Left ventricle myocardium superior (tissue), 1 donor: ENCODE data around the gene EPB41L3. TPM values are rescaled to one million over a fixed set of nuclear protein-coding genes. Genes with fewer than 3 reads are reported as not detected.
"Not testable (repeated sequence)": the region's sequence is repeated elsewhere in the genome, so short reads cannot be mapped to it uniquely, and the experiment has no call there.

Experiments used
- ATAC-seq: fragments of 200-7000 bp; cut with Tn5 transposase; one replicate; pipeline ENCODE4 v1.9.1; 2020; ENCODE audit warnings: mild to moderate bottlenecking, moderate library complexity
- DNase-seq: peaks from one replicate; pipeline ENCODE4 v3.0.0-alpha.2; 2020
- intact Hi-C: fragments of 100-400 bp; cut with micrococcal nuclease; formaldehyde crosslinking; loops from one replicate; pipeline ENCODE4 v1.11.0; 2022
- long read RNA-seq: library from polyadenylated mRNA; unstranded; transcript quantifications from one replicate; pipeline ENCODE4 v2.0.0, GENCODE V29; 2021
- total RNA-seq: library from RNA; stranded (reverse); fragmentation: NEBNext Ultra II Directional; extraction: Animal tissue kit (Norgen Biotek cat#: 25700); gene quantifications from one replicate; pipeline ENCODE4 v1.2.1, GENCODE V29; 2021
- donor health status: DM: no; HTN: yes; CAD: no; lungs with severe emphysema.

EPB41L3 gene
- total RNA-seq = 6.8 TPM
- long read RNA-seq, transcript EPB41L3-204 (20 exons, 3,370 nt) = major isoform, 10 of 13 reads
- long read RNA-seq, partial matches to known transcripts = 1 of 13 reads
- long read RNA-seq, other reads (novel, unspliced or antisense) = 2 of 13 reads

- intact Hi-C loops = no loop called here
- ATAC-seq = peak; percentile 83
- DNase-seq = peak; percentile 70
These were observed at the start of gene EPB41L3 for GRCh38 chr18:5543773-5544389. EPB41L3 (minus strand) TSS chr18:5543997; CDS start chr18:5489183, 54,814 bp downstream.

GRCh38 chr18:5588529-5588928, 44.7 kb upstream of the EPB41L3 start:
- intact Hi-C loops = no loop called here
- DNase-seq (no peak), ATAC-seq (no peak)

GRCh38 chr18:5585653-5586052, 41.9 kb upstream of the EPB41L3 start:
- ATAC-seq = no peak
- DNase-seq = no peak
- intact Hi-C loops = no loop called here

GRCh38 chr18:5584746-5585417, 41.1 kb upstream of the EPB41L3 start:
- intact Hi-C loops = no loop called here
- DNase-seq (no peak), ATAC-seq (no peak)

- ATAC-seq (peak; percentile 55), DNase-seq (no peak)
- intact Hi-C loops = no loop called here
These were observed 39.3 kb upstream of the EPB41L3 start for GRCh38 chr18:5582849-5583681.

- ATAC-seq = no peak
- intact Hi-C loops = no loop called here
- DNase-seq = no peak
These were observed 38.3 kb upstream of the EPB41L3 start for GRCh38 chr18:5582076-5582475.

- ATAC-seq (no peak), DNase-seq (no peak)
- intact Hi-C loops = no loop called here
These were observed 31.0 kb upstream of the EPB41L3 start for GRCh38 chr18:5574843-5575242.

- intact Hi-C loops = no loop called here
- DNase-seq (no peak), ATAC-seq (no peak)
These were observed 27.9 kb upstream of the EPB41L3 start for GRCh38 chr18:5571666-5572065.

- DNase-seq, ATAC-seq, intact Hi-C loops: not testable (repeated sequence)
These were observed 26.8 kb upstream of the EPB41L3 start for GRCh38 chr18:5570613-5571012.

GRCh38 chr18:5568416-5568815, 24.6 kb upstream of the EPB41L3 start:
- ATAC-seq (no peak), DNase-seq (no peak)
- intact Hi-C loops = no loop called here

GRCh38 chr18:5558851-5559250, 15.1 kb upstream of the EPB41L3 start:
- intact Hi-C loops = no loop called here
- no peak for ATAC-seq

GRCh38 chr18:5556310-5556974, 12.6 kb upstream of the EPB41L3 start:
- intact Hi-C loops = no loop called here
- peak; percentile 83 for ATAC-seq
- peak; percentile 30 for DNase-seq

More at GRCh38 chr18:5558851-5559250, 15.1 kb upstream of the EPB41L3 start:
- no peak for DNase-seq

- no peak for ATAC-seq
These were observed 10.8 kb upstream of the EPB41L3 start for GRCh38 chr18:5554629-5555028.

GRCh38 chr18:5546660-5547059, 2.9 kb upstream of the EPB41L3 start:
- DNase-seq (no peak), ATAC-seq (peak; percentile 66)
- intact Hi-C loops = no loop called here

More at GRCh38 chr18:5554629-5555028, 10.8 kb upstream of the EPB41L3 start:
- no peak for DNase-seq
- intact Hi-C loops = no loop called here

- DNase-seq (peak; percentile 42), ATAC-seq (peak; percentile 48)
- intact Hi-C loops = no loop called here
These were observed 639 bp downstream of the EPB41L3 start for GRCh38 chr18:5543036-5543680.

GRCh38 chr18:5542515-5543035, 1.2 kb downstream of the EPB41L3 start:
- DNase-seq (peak; percentile 36), ATAC-seq (no peak)
- intact Hi-C loops = no loop called here

- DNase-seq (no peak), ATAC-seq (no peak)
- intact Hi-C loops = no loop called here
These were observed 2.2 kb downstream of the EPB41L3 start for GRCh38 chr18:5541644-5542043.

- ATAC-seq (no peak), DNase-seq (no peak)
- intact Hi-C loops = no loop called here
These were observed 4.4 kb downstream of the EPB41L3 start for GRCh38 chr18:5539391-5539790.

- intact Hi-C loops = no loop called here
- DNase-seq (no peak), ATAC-seq (no peak)
These were observed 5.3 kb downstream of the EPB41L3 start for GRCh38 chr18:5538544-5538943.
